Ovary (tissue), 9 donors: ENCODE measurements around the gene CHST13. TPM values are rescaled to one million over a fixed set of nuclear protein-coding genes. Genes with fewer than 3 reads are reported as not detected.

Source experiments
- DNase-seq, 5 donors: peaks; one replicate each; pipeline ENCODE4 v3.0.0-alpha.2; 2019 to 2020
- H3K27ac ChIP-seq, 2 donors: fragments of 200-600 bp; one replicate each; pipeline versions ENCODE4 v1.5.1 to v1.8.0; 2019 to 2022
- H3K27me3 ChIP-seq: fragments of 200-600 bp; one replicate; pipeline ENCODE4 v1.8.0; 2022
- H3K36me3 ChIP-seq: fragments of 200-600 bp; sonication (generic); one replicate; pipeline ENCODE4 v1.5.1; 2019
- H3K4me1 ChIP-seq: one replicate; pipeline ENCODE4 v1.8.1; 2013; ENCODE audit warnings: mild to moderate bottlenecking, moderate library complexity; ENCODE audit not compliant: insufficient read depth
- H3K4me3 ChIP-seq: fragments of 200-600 bp; sonication (generic); one replicate; pipeline ENCODE4 v1.5.1; 2017
- H3K9me3 ChIP-seq, 2 donors: fragments of 200-600 bp in 1 of 2; sonication (generic) in 1 of 2; one replicate each; pipeline versions ENCODE4 v1.5.1 to v1.8.1; 2013 to 2019; ENCODE audit warnings: mild to moderate bottlenecking in 1 of 2, moderate library complexity in 1 of 2
- EP300 ChIP-seq: sonication (generic); formaldehyde crosslinking; IDR thresholded peaks from one replicate; pipeline ENCODE4 v1.6.1; 2017; ENCODE audit warnings: antibody characterized with exemption
- POLR2A ChIP-seq: fragments of 450-650 bp; IDR thresholded peaks from one replicate; pipeline ENCODE4 v1.6.1; 2017; ENCODE audit warnings: antibody characterized with exemption, mild to moderate bottlenecking, moderate library complexity
- WGBS, 3 donors: extraction: QIAGEN DNeasy Blood & Tissue Kit in 1 of 3; methylation state at CpG; one replicate each; pipeline versions ENCODE4 v1.1.5 to v1.1.7; 2013 to 2017; 5-methylcytosine and 5-hydroxymethylcytosine counted together
- intact Hi-C, 4 donors: fragments of 100-400 bp; cut with DNase I; formaldehyde crosslinking; loops; one replicate each; pipeline versions ENCODE4 v1.11.0 to v1.15.1; 2022 to 2023
- polyA plus RNA-seq, 2 donors: library from polyadenylated mRNA; stranded (reverse); fragments of 200-250 nt in 1 of 2; fragments of 350-450 nt in 1 of 2; fragmentation: Illumina TruSeq in 1 of 2; extraction: RNeasy Lipid Tissue Mini Kit (QIAGEN cat#74804) in 1 of 2; gene quantifications; one replicate each; pipeline ENCODE4 v1.2.3, GENCODE V29; 2013 to 2014
- total RNA-seq, 7 donors: library from RNA; depleted of rRNA in 2 of 7; stranded (reverse); fragments of >200 nt in 2 of 7; fragmentation: NEBNext Ultra II Directional in 3 of 7; extraction: Animal tissue kit (Norgen Biotek cat#: 25700) in 3 of 7; gene quantifications; one replicate each; pipeline versions ENCODE4 v1.1.0 to v1.2.4, GENCODE V29; 2016 to 2023
- TF ChIP-seq, protein P1 (sequence below), 3 donors: fragments of 450-650 bp in 2 of 3; fragments of 200-600 bp in 1 of 3; IDR thresholded peaks; one replicate each; pipeline versions ENCODE4 v1.5.1 to v1.8.0; 2016 to 2022; ENCODE audit warnings: antibody characterized with exemption in 3 of 3, mild to moderate bottlenecking in 1 of 3
- donor health status: DM: no; HTN: no; CAD: no; lungs with moderate emphysema.
- donor health status: DM: no; HTN: no; CAD: no.
- donor health status: Bipolar disorder and iron deficiency.
- donor health status: DM: yes; HTN: yes; CAD: no.
- donor health status: DM: no; HTN: no; CAD: no.
- donor health status: DM: yes; HTN: yes; CAD: no.

The CHST13 gene
- total and polyA plus RNA-seq, 9 donors, result 0.12 to 0.87 (median 0.31) TPM; not detected in 4

DNA sequence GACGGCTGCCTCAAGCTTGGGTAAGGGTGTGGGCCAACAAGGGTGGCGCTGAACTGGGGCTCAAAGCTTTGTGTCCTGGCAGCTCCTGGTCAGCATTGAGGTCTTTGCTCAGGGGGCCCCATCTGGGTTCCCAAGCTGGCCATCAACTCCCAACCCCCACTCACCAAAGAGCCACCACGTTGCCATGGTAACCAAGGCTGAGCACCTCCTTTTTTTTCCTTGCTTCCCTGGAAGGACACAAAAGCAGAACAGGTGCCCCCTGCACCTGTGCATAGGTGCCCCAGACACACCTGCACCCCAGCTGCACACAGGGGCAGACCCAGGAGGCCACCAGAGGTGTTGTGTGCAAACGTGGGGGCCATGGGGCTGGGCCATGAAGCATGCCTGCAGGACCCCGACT lies 22.9 kb upstream of the CHST13 start:
- Histone ChIP-seq H3K4me3 (no peak overlapping the region), H3K4me1 (no peaks in the 10 kb centered on the region), H3K27me3 (no peaks in the 10 kb centered on the region), H3K36me3 (no peaks in the 10 kb centered on the region), H3K27ac (no peak overlapping the region), H3K9me3 (no peaks in the 10 kb centered on the region)
- intact Hi-C loops, result no loop called here
- no peak for TF ChIP-seq EP300
- WGBS, 3 donors, result 62 to 75% (median 73%) methylated on average over 5 of the region's 5 CpGs
- no peak for DNase-seq

DNA sequence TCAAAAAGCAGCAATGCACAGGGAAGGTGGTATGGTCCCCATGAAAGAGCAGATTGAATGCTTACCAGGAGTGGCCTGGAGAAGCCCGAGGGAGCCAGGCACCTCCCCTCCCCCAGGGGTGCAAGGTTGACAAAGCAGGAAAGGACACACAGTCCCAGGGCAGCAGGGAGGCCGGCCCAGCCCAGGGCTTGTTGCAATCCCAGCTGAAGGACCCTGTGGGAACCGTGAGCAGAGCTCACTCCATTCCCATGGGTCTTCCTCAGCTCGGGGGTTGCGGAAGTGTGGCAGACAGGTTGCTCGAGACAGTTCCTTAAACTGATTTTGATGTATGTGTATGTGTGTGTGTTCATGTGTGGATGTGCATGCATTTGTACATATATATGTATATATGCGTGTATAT lies 22.2 kb upstream of the CHST13 start:
- Histone ChIP-seq H3K36me3 (no peaks in the 10 kb centered on the region), H3K27ac (no peak overlapping the region), H3K27me3 (no peaks in the 10 kb centered on the region), H3K9me3 (no peaks in the 10 kb centered on the region), H3K4me1 (no peaks in the 10 kb centered on the region), H3K4me3 (no peak overlapping the region)
- DNase-seq, result no peak
- TF ChIP-seq POLR2A, result no peak
- TF ChIP-seq, protein P1, sequence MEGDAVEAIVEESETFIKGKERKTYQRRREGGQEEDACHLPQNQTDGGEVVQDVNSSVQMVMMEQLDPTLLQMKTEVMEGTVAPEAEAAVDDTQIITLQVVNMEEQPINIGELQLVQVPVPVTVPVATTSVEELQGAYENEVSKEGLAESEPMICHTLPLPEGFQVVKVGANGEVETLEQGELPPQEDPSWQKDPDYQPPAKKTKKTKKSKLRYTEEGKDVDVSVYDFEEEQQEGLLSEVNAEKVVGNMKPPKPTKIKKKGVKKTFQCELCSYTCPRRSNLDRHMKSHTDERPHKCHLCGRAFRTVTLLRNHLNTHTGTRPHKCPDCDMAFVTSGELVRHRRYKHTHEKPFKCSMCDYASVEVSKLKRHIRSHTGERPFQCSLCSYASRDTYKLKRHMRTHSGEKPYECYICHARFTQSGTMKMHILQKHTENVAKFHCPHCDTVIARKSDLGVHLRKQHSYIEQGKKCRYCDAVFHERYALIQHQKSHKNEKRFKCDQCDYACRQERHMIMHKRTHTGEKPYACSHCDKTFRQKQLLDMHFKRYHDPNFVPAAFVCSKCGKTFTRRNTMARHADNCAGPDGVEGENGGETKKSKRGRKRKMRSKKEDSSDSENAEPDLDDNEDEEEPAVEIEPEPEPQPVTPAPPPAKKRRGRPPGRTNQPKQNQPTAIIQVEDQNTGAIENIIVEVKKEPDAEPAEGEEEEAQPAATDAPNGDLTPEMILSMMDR (IDR thresholded peaks at IDR 0.05), result no peak
- 51 to 56% (median 53%) methylated on average over 7 of the region's 7 CpGs for WGBS, 3 donors
- intact Hi-C loops, result no loop called here

DNA sequence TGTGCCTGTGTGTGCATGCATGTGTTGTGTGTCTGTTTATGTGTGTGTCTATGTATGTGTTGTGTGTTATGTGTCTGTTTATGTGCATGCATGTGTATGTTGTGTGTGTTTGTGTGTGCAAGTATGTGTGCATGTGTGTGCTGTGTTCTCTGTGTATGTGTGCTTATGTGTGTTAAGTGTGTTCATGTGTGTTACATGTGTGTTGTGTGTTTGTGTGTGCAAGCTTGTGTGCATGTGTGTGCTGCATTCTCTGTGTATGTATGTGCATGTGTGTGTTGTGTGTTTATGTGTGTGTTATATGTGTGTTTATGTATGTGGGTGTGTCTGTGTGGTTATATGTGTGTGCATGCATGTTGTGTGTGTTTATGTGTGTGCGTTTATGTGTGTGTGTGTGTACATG lies 21.3 kb upstream of the CHST13 start:
- Histone ChIP-seq H3K4me1 (no peaks in the 10 kb centered on the region), H3K36me3 (no peaks in the 10 kb centered on the region), H3K27me3 (no peaks in the 10 kb centered on the region), H3K27ac (no peak overlapping the region), H3K4me3 (no peak overlapping the region), H3K9me3 (no peaks in the 10 kb centered on the region)
- intact Hi-C loops, result no loop called here
- TF ChIP-seq EP300 (no peak), POLR2A (no peak)
- TF ChIP-seq, protein P1 (IDR thresholded peaks at IDR 0.05), result no peak
- DNase-seq, result no peak
- 88 to 92% (median 92%) methylated on average over 1 of the region's 1 CpG for WGBS, 3 donors

DNA sequence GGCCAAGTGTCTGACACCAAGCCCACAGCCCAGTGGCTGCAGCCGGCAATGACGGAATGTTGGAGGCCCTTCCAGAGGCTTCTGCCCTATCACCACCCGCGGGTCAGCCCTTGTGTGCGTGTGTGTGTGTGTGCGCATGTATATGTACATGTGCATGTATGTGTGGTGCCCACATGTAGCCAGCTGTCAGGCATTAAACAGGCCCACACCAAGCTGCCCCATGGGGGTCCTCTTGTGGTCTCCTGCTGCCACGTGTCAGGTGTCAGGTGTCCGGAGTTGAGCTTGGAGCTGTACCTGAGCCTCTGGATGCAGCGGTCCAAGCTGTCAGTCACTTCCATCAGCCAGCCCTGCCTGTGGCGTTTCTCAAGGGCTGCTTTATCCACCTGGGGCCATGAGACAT lies 20.3 kb upstream of the CHST13 start:
- H3K27me3 ChIP-seq, result no peaks in the 10 kb centered on the region
- intact Hi-C loops, result no loop called here
- TF ChIP-seq, protein P1 (IDR thresholded peaks at IDR 0.05), result no peak
- no peak for TF ChIP-seq EP300
- TF ChIP-seq POLR2A, result no peak
- H3K4me3 ChIP-seq, result no peak overlapping the region
- no peaks in the 10 kb centered on the region for H3K9me3 ChIP-seq
- DNase-seq, result no peak
- no peak overlapping the region for H3K27ac ChIP-seq
- WGBS, 3 donors, result 84 to 90% (median 88%) methylated on average over 10 of the region's 10 CpGs
- H3K4me1 ChIP-seq, result no peaks in the 10 kb centered on the region
- H3K36me3 ChIP-seq, result no peaks in the 10 kb centered on the region

DNA sequence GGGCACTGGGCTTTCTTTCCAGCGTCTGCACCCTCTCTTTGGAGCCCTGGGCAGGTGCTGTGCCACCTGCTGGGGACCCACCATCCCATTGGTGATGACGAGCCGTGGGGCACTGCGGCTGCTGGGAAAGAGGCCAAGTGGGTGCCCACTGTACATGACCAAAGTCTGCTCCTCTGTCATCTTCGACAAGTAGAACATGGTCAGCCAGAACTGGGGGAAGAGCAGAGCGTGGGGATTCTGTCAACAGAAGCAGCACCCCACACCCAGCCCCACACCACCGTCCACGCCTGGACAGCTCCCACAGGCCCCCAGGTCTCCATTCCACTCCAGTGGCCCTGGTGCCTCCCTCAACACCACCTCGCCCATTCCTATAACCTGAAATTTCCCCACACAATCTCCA lies 16.1 kb upstream of the CHST13 start:
- Histone ChIP-seq H3K4me3 (no peak overlapping the region), H3K9me3 (no peaks in the 10 kb centered on the region), H3K36me3 (no peaks in the 10 kb centered on the region), H3K27me3 (no peaks in the 10 kb centered on the region), H3K4me1 (no peaks in the 10 kb centered on the region), H3K27ac (no peak overlapping the region)
- DNase-seq, result no peak
- no peak for TF ChIP-seq EP300
- TF ChIP-seq POLR2A, result no peak
- TF ChIP-seq, protein P1 (IDR thresholded peaks at IDR 0.05), result no peak
- WGBS, 3 donors, result 87 to 89% (median 87%) methylated on average over 9 of the region's 9 CpGs
- intact Hi-C loops, result no loop called here
